Ishikawa (cell line): ENCODE measurements around the gene SDK1.

Experiments
- CEBPB ChIP-seq: IDR thresholded peaks from 2 replicates; pipeline ENCODE4 v1.6.1; 2012
- CREB1 ChIP-seq: IDR thresholded peaks from 2 replicates; pipeline ENCODE4 v1.6.1; 2012; ENCODE audit warnings: low read depth
- EGR1 ChIP-seq: IDR thresholded peaks from 2 replicates; pipeline ENCODE4 v1.6.1; 2012
- EP300 ChIP-seq: IDR thresholded peaks from 2 replicates; pipeline ENCODE4 v1.6.1; 2012; ENCODE audit warnings: borderline replicate concordance
- FOXM1 ChIP-seq: IDR thresholded peaks from 2 replicates; pipeline ENCODE4 v1.6.1; 2012; ENCODE audit warnings: low read depth, borderline replicate concordance
- NFIC ChIP-seq: IDR thresholded peaks from 2 replicates; pipeline ENCODE4 v1.6.1; 2012
- RAD21 ChIP-seq: IDR thresholded peaks from 2 replicates; pipeline ENCODE4 v1.6.1; 2012; ENCODE audit warnings: low read depth
- TAF1 ChIP-seq: IDR thresholded peaks from 2 replicates; pipeline ENCODE4 v1.6.1; 2012; ENCODE audit warnings: low read depth, mild to moderate bottlenecking
- TCF12 ChIP-seq: IDR thresholded peaks from 2 replicates; pipeline ENCODE4 v1.6.1; 2012; ENCODE audit warnings: low read depth
- TEAD4 ChIP-seq: IDR thresholded peaks from 2 replicates; pipeline ENCODE4 v1.6.1; 2012
- YY1 ChIP-seq: IDR thresholded peaks from 2 replicates; pipeline ENCODE4 v1.6.1; 2012; ENCODE audit warnings: low read depth
- ZBTB7A ChIP-seq: IDR thresholded peaks from 2 replicates; pipeline ENCODE4 v1.6.1; 2012; ENCODE audit warnings: low read depth
- TF ChIP-seq, protein P1 (sequence below): IDR thresholded peaks from 2 replicates; pipeline ENCODE4 v1.6.1; 2012
- TF ChIP-seq, protein P2 (sequence below): IDR thresholded peaks from 2 replicates; pipeline ENCODE4 v1.6.1; 2012; ENCODE audit warnings: low read depth, mild to moderate bottlenecking
- TF ChIP-seq, protein P3 (sequence below): IDR thresholded peaks from 2 replicates; pipeline ENCODE4 v1.6.1; 2012

Gene SDK1

DNA sequence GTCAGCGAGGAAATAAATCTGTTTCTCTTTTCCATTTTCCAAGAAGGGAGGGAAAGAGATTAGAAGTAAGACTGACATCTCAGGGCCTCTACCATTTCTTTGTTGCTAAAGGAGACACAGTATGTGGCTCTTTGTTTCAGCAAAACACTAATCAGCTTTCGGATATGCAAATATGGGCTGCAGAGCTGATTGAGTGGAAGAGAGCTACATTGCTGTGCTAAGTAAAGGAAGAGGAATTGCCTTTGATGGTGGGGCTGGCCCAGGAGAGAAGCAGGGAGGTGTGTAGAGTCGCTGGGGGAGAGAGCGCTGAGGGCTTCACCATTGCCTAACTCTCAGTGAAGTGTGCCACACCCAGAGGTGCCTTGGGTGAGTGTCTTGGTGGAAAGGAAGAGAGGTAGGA is 284.8 kb downstream of the SDK1 start:
- TF ChIP-seq RAD21 (no peak), TCF12 (no peak), ZBTB7A (no peak), NFIC (no peak), FOXM1 (no peak)
- TF ChIP-seq, protein P1, sequence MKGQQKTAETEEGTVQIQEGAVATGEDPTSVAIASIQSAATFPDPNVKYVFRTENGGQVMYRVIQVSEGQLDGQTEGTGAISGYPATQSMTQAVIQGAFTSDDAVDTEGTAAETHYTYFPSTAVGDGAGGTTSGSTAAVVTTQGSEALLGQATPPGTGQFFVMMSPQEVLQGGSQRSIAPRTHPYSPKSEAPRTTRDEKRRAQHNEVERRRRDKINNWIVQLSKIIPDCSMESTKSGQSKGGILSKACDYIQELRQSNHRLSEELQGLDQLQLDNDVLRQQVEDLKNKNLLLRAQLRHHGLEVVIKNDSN = no peak

DNA sequence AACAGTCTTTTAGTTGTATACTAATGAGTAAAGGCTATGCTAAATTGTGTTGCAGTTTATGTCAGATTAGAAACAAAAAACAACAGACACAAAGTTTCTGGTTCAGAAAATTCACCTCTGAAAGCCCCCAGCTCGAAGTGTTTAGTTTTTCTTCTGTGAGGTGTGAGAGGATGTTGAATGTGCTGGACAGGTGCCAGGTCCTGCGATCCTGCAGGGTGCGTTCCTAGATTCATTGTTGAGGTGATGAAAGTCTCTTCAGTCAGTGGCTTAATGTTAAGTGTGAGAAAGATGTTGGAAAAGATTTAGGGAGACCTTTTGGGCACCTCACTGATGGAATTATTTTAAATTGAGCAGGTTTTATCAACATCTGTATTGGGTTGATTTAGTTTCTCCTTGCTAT is 287.3 kb downstream of the SDK1 start:
- no peak for TF ChIP-seq CREB1
- TF ChIP-seq, protein P1 = no peak
- no peak for TF ChIP-seq FOXM1

DNA sequence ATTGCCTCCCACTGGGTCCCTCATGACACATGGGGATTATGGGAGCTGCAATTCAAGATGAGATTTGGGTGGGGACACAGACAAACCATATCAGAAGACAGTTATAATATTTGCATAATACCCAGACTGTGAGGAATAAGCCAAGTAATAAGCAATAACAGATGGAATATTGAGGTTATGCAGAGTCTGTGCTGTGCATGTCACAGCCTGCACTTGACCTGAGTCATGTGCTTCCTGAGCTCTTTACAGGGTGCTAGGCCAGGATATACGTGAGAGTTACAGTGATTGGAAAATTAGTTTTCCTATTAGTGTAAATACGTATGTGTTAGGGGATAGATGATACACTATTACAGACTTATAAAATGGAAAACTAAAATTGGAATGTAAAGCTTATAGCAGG is 288.7 kb downstream of the SDK1 start:
- no peak for TF ChIP-seq EP300
- no peak for TF ChIP-seq TAF1
- TF ChIP-seq, protein P2, sequence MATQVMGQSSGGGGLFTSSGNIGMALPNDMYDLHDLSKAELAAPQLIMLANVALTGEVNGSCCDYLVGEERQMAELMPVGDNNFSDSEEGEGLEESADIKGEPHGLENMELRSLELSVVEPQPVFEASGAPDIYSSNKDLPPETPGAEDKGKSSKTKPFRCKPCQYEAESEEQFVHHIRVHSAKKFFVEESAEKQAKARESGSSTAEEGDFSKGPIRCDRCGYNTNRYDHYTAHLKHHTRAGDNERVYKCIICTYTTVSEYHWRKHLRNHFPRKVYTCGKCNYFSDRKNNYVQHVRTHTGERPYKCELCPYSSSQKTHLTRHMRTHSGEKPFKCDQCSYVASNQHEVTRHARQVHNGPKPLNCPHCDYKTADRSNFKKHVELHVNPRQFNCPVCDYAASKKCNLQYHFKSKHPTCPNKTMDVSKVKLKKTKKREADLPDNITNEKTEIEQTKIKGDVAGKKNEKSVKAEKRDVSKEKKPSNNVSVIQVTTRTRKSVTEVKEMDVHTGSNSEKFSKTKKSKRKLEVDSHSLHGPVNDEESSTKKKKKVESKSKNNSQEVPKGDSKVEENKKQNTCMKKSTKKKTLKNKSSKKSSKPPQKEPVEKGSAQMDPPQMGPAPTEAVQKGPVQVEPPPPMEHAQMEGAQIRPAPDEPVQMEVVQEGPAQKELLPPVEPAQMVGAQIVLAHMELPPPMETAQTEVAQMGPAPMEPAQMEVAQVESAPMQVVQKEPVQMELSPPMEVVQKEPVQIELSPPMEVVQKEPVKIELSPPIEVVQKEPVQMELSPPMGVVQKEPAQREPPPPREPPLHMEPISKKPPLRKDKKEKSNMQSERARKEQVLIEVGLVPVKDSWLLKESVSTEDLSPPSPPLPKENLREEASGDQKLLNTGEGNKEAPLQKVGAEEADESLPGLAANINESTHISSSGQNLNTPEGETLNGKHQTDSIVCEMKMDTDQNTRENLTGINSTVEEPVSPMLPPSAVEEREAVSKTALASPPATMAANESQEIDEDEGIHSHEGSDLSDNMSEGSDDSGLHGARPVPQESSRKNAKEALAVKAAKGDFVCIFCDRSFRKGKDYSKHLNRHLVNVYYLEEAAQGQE = no peak
- no peak for TF ChIP-seq EGR1
- TF ChIP-seq CREB1 = no peak
- TF ChIP-seq NFIC = no peak
- TF ChIP-seq ZBTB7A = no peak
- TF ChIP-seq YY1 = no peak
- TF ChIP-seq TEAD4 = no peak

DNA sequence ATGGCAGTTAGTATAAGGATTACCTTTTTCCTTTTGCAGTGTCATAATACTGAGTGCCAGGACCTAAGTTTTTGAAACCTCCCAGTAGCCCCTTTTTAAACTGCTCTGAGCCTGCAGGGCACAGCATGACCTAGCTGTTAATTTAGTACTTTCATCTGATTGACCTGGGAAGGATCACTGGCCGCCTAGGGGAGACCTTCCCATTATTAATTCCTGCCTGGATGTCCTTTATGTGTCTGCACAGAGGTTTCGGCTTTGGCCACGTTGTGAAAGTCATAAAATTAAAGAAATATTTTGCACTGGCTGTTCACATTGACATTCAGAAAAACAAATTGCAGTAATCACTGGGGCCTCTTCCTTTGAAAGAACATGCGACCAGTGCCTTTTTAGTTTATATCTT is 290.2 kb downstream of the SDK1 start:
- TF ChIP-seq, protein P3, sequence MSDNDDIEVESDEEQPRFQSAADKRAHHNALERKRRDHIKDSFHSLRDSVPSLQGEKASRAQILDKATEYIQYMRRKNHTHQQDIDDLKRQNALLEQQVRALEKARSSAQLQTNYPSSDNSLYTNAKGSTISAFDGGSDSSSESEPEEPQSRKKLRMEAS = no peak
- TF ChIP-seq RAD21 (no peak), CEBPB (no peak)
- TF ChIP-seq, protein P1 = no peak

DNA sequence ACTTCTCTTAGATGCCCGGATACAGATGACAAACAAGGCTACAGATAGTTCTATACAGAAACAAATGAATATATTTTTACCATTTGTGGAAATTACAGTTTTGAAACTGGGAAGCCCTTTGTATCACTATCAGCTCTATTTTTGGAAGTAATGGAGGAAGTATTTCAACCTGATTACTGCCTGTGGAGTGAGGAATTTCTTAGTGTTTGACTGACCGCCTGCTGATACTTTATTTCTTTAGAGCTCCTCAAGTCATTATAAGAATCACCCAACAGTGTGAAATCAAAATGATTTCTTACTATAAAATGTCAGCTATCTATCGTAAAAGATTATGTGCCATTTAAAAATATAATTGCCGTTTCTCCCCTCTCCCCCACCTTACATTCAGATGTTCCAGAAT is 290.9 kb downstream of the SDK1 start:
- no peak for TF ChIP-seq EP300
- TF ChIP-seq, protein P3 = no peak
- TF ChIP-seq TAF1 = no peak
- no peak for TF ChIP-seq RAD21
- no peak for TF ChIP-seq YY1

DNA sequence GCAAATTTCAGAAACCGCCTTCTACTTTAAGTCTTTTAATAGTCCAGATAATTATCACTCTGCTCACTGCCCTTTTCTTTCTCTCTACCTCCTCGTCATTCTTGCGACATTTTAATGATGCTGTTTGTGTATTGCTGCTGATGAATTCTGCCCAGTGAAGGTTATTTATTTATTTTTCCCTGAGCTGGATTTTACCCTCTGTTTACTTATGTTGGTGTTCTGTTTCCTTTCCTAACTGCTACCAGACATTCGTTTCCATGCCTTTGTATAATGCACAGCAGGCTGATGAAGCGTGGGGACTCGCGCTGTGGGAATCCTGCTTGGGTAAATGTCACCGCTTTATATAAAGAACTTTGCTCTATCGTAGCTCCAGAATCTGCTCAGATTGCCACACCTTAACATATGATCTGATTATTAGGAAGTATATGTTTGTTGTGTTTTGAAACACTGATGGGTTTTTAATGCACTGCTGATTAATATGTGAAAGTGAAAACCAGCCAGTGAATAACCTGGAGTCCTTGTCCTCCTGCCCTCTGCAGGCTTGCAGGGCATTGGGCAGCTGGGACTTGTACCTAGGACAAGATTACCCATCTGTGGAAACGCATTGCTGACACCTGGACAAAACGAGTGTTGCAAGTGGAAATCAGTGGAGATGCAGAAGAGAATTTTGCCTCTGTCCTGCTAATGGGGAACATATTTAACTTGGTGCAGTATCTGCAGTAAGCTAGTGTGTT is 291.5 kb downstream of the SDK1 start:
- TF ChIP-seq ZBTB7A (no peak), CEBPB (no peak), TEAD4 (no peak)

DNA sequence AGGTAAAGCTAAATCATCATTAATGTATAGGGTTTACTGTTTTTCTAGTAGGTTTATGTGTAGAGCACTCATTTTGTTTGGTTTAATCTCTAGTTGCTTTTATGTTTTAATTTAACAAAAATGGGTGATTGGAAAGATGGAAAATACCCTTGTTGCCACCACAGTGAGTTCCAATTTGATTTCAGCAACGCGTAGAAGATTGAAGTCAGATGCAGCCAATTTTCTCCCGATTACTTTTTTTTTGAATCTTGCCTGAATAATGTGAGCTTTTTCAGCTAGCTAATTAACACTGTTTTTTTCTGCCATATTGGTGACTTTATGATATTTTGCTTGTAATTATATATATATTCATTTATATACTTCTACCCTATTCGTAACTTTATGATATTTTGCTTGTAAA is 293.8 kb downstream of the SDK1 start:
- TF ChIP-seq EGR1 = no peak
- TF ChIP-seq, protein P1 = no peak
- no peak for TF ChIP-seq TAF1
- no peak for TF ChIP-seq NFIC
- TF ChIP-seq EP300 = no peak
- no peak for TF ChIP-seq ZBTB7A
- no peak for TF ChIP-seq FOXM1
- TF ChIP-seq, protein P2 = no peak
- no peak for TF ChIP-seq TEAD4
- no peak for TF ChIP-seq CREB1
- TF ChIP-seq YY1 = no peak
- no peak for TF ChIP-seq RAD21
- TF ChIP-seq TCF12 = no peak
- TF ChIP-seq CEBPB = no peak
- TF ChIP-seq, protein P3 = no peak
